Measurements from ENCODE around the gene POPDC3. TPM values are rescaled to one million over a fixed set of nuclear protein-coding genes. Genes with fewer than 3 reads are reported as not detected.

POPDC3 gene
- total RNA-seq, 4 donors from 2014 or later: 1.5 TPM; not detected in 3

- WGBS, 2 donors (ENCODE audit: low coverage in 1 of 2): 45 to 75% methylated on average over 2 to 3 of the region's 3 CpGs
- no peak for ATAC-seq
- Histone ChIP-seq H3K4me1 (no peaks in the 10 kb centered on the region), H3K9me3 (peaks cover 0 to 7% (median 0%) of the 10 kb centered on the region in 3 donors), H3K4me3 (no peak overlapping the region), H3K27me3 (no peaks in the 10 kb centered on the region), H3K36me3 (no peaks in the 10 kb centered on the region), H3K27ac (no peak overlapping the region)
- TF ChIP-seq POLR2A (IDR thresholded peaks at IDR 0.05): no peak
- no peak for TF ChIP-seq EP300 (IDR thresholded peaks at IDR 0.05)
- no peak for TF ChIP-seq POLR2AphosphoS5 (IDR thresholded peaks at IDR 0.05)
- no peak for TF ChIP-seq CTCF (IDR thresholded peaks at IDR 0.05)
These were observed 14.8 kb upstream of the POPDC3 start for GRCh38 chr6:105194591-105194990.

- 71 to 100% methylated on average over 1 of the region's 1 CpG for WGBS, 2 donors (ENCODE audit: low coverage in 1 of 2)
- H3K36me3 ChIP-seq: no peaks in the 10 kb centered on the region
- H3K4me1 ChIP-seq: no peaks in the 10 kb centered on the region
- H3K4me3 ChIP-seq: no peak overlapping the region
- no peak for TF ChIP-seq EP300 (IDR thresholded peaks at IDR 0.05)
- no peak for TF ChIP-seq CTCF (IDR thresholded peaks at IDR 0.05)
- no peak for TF ChIP-seq POLR2A (IDR thresholded peaks at IDR 0.05)
- TF ChIP-seq POLR2AphosphoS5 (IDR thresholded peaks at IDR 0.05): no peak
- ATAC-seq: no peak
- H3K27ac ChIP-seq: no peak overlapping the region
- peaks cover 0 to 7% (median 0%) of the 10 kb centered on the region in 3 donors for H3K9me3 ChIP-seq
- H3K27me3 ChIP-seq: no peaks in the 10 kb centered on the region
These were observed 14.3 kb upstream of the POPDC3 start for GRCh38 chr6:105194106-105194505.

- TF ChIP-seq POLR2A (IDR thresholded peaks at IDR 0.05): no peak
- no peak for TF ChIP-seq CTCF (IDR thresholded peaks at IDR 0.05)
- no peak for TF ChIP-seq POLR2AphosphoS5 (IDR thresholded peaks at IDR 0.05)
- no peak for TF ChIP-seq EP300 (IDR thresholded peaks at IDR 0.05)
These were observed 13.8 kb upstream of the POPDC3 start for GRCh38 chr6:105193647-105194046.

GRCh38 chr6:105192707-105193465, 13.1 kb upstream of the POPDC3 start:
- 57 to 61% methylated on average over 7 of the region's 7 CpGs for WGBS, 2 donors (ENCODE audit: low coverage in 1 of 2)
- ATAC-seq: no peak
- TF ChIP-seq POLR2A (IDR thresholded peaks at IDR 0.05) (no peak), EP300 (IDR thresholded peaks at IDR 0.05) (no peak), POLR2AphosphoS5 (IDR thresholded peaks at IDR 0.05) (no peak), CTCF (IDR thresholded peaks at IDR 0.05) (no peak)
- peaks cover 0 to 7% (median 0%) of the 10 kb centered on the region in 3 donors for H3K9me3 ChIP-seq
- no peak overlapping the region for H3K27ac ChIP-seq
- H3K4me1 ChIP-seq: no peaks in the 10 kb centered on the region
- H3K36me3 ChIP-seq: no peaks in the 10 kb centered on the region
- H3K27me3 ChIP-seq: no peaks in the 10 kb centered on the region
- H3K4me3 ChIP-seq: no peak overlapping the region

More at GRCh38 chr6:105193647-105194046, 13.8 kb upstream of the POPDC3 start:
- no peaks in the 10 kb centered on the region for H3K4me1 ChIP-seq
- H3K36me3 ChIP-seq: no peaks in the 10 kb centered on the region
- ATAC-seq: no peak
- 53 to 73% methylated on average over 1 of the region's 1 CpG for WGBS, 2 donors (ENCODE audit: low coverage in 1 of 2)
- H3K27ac ChIP-seq: no peak overlapping the region
- H3K4me3 ChIP-seq: no peak overlapping the region
- H3K27me3 ChIP-seq: no peaks in the 10 kb centered on the region
- peaks cover 0 to 7% (median 0%) of the 10 kb centered on the region in 3 donors for H3K9me3 ChIP-seq

GRCh38 chr6:105191351-105191750, 11.5 kb upstream of the POPDC3 start:
- no peaks in the 10 kb centered on the region for H3K36me3 ChIP-seq
- 71 to 92% methylated on average over 1 of the region's 1 CpG for WGBS, 2 donors (ENCODE audit: low coverage in 1 of 2)
- H3K27ac ChIP-seq: no peak overlapping the region
- H3K9me3 ChIP-seq: no peaks in the 10 kb centered on the region
- H3K4me3 ChIP-seq: no peak overlapping the region
- no peak for ATAC-seq
- H3K4me1 ChIP-seq: no peaks in the 10 kb centered on the region
- H3K27me3 ChIP-seq: no peaks in the 10 kb centered on the region
- no peak for TF ChIP-seq POLR2AphosphoS5 (IDR thresholded peaks at IDR 0.05)
